ENCODE results near the gene FARP1.

FARP1 gene

GRCh38 chr13:98344392-98344791 lies 201.5 kb downstream of the FARP1 start:
- H3K36me3 ChIP-seq (ENCODE audit: control insufficient read depth, insufficient read depth, low read length), result no peaks in the 10 kb centered on the region
- no CpG with 5 or more reads among the region's 10 CpGs for WGBS (ENCODE audit: insufficient coverage, insufficient read length)
- no peak overlapping the region for H3K4me3 ChIP-seq (ENCODE audit: low read length)
- H3K27ac ChIP-seq (ENCODE audit: low read length), result no peak overlapping the region
- peaks cover 2% of the 10 kb centered on the region; the same call in 1 of the 2 replicates for H3K4me1 ChIP-seq (ENCODE audit: control insufficient read depth, insufficient read depth, low read length)
- DNase-seq (ENCODE audit: low read depth, low spot score), result no peak
- H3K27me3 ChIP-seq (ENCODE audit: control insufficient read depth, insufficient read depth, low read length), result no peaks in the 10 kb centered on the region
- H3K9me3 ChIP-seq (ENCODE audit: control insufficient read depth, insufficient read depth, low read length), result no peaks in the 10 kb centered on the region

- DNase-seq (ENCODE audit: low read depth, low spot score), result no peak
- H3K36me3 ChIP-seq (ENCODE audit: control insufficient read depth, insufficient read depth, low read length), result no peaks in the 10 kb centered on the region
Observed at GRCh38 chr13:98345107-98345935, 202.4 kb downstream of the FARP1 start.

GRCh38 chr13:98346904-98347636 lies 204.2 kb downstream of the FARP1 start:
- Histone ChIP-seq H3K4me1 (ENCODE audit: control insufficient read depth, insufficient read depth, low read length) (peaks cover 2% of the 10 kb centered on the region; the same call in 1 of the 2 replicates), H3K27ac (ENCODE audit: low read length) (no peak overlapping the region), H3K36me3 (ENCODE audit: control insufficient read depth, insufficient read depth, low read length) (no peaks in the 10 kb centered on the region), H3K27me3 (ENCODE audit: control insufficient read depth, insufficient read depth, low read length) (no peaks in the 10 kb centered on the region), H3K4me3 (ENCODE audit: low read length) (no peak overlapping the region), H3K9me3 (ENCODE audit: control insufficient read depth, insufficient read depth, low read length) (no peaks in the 10 kb centered on the region)
- no CpG with 5 or more reads among the region's 10 CpGs for WGBS (ENCODE audit: insufficient coverage, insufficient read length)
- no peak for DNase-seq (ENCODE audit: low read depth, low spot score)

More at GRCh38 chr13:98345107-98345935, 202.4 kb downstream of the FARP1 start:
- H3K9me3 ChIP-seq (ENCODE audit: control insufficient read depth, insufficient read depth, low read length), result no peaks in the 10 kb centered on the region
- WGBS (ENCODE audit: insufficient coverage, insufficient read length), result no CpG with 5 or more reads among the region's 12 CpGs
- H3K27ac ChIP-seq (ENCODE audit: low read length), result no peak overlapping the region
- no peaks in the 10 kb centered on the region for H3K27me3 ChIP-seq (ENCODE audit: control insufficient read depth, insufficient read depth, low read length)
- no peak overlapping the region for H3K4me3 ChIP-seq (ENCODE audit: low read length)
- H3K4me1 ChIP-seq (ENCODE audit: control insufficient read depth, insufficient read depth, low read length), result peaks cover 2% of the 10 kb centered on the region; the same call in 1 of the 2 replicates

- no peaks in the 10 kb centered on the region for H3K27me3 ChIP-seq (ENCODE audit: control insufficient read depth, insufficient read depth, low read length)
- H3K9me3 ChIP-seq (ENCODE audit: control insufficient read depth, insufficient read depth, low read length), result no peaks in the 10 kb centered on the region
- no peak for DNase-seq (ENCODE audit: low read depth, low spot score)
- H3K27ac ChIP-seq (ENCODE audit: low read length), result no peak overlapping the region
- peaks cover 2% of the 10 kb centered on the region; the same call in 1 of the 2 replicates for H3K4me1 ChIP-seq (ENCODE audit: control insufficient read depth, insufficient read depth, low read length)
- H3K4me3 ChIP-seq (ENCODE audit: low read length), result no peak overlapping the region
- WGBS (ENCODE audit: insufficient coverage, insufficient read length), result no CpG with 5 or more reads among the region's 1 CpG
- no peaks in the 10 kb centered on the region for H3K36me3 ChIP-seq (ENCODE audit: control insufficient read depth, insufficient read depth, low read length)
Observed at GRCh38 chr13:98347756-98348155, 204.9 kb downstream of the FARP1 start.

GRCh38 chr13:98348466-98349200 lies 205.7 kb downstream of the FARP1 start:
- Histone ChIP-seq H3K4me1 (ENCODE audit: control insufficient read depth, insufficient read depth, low read length) (no peaks in the 10 kb centered on the region; the same call in 1 of the 2 replicates), H3K4me3 (ENCODE audit: low read length) (no peak overlapping the region), H3K27me3 (ENCODE audit: control insufficient read depth, insufficient read depth, low read length) (no peaks in the 10 kb centered on the region), H3K36me3 (ENCODE audit: control insufficient read depth, insufficient read depth, low read length) (no peaks in the 10 kb centered on the region), H3K9me3 (ENCODE audit: control insufficient read depth, insufficient read depth, low read length) (no peaks in the 10 kb centered on the region), H3K27ac (ENCODE audit: low read length) (no peak overlapping the region)
- no CpG with 5 or more reads among the region's 16 CpGs for WGBS (ENCODE audit: insufficient coverage, insufficient read length)
- no peak for DNase-seq (ENCODE audit: low read depth, low spot score)

GRCh38 chr13:98349731-98350305 lies 206.9 kb downstream of the FARP1 start:
- DNase-seq (ENCODE audit: low read depth, low spot score), result no peak
- H3K9me3 ChIP-seq (ENCODE audit: control insufficient read depth, insufficient read depth, low read length), result no peaks in the 10 kb centered on the region
- no peaks in the 10 kb centered on the region for H3K36me3 ChIP-seq (ENCODE audit: control insufficient read depth, insufficient read depth, low read length)
- H3K27ac ChIP-seq (ENCODE audit: low read length), result no peak overlapping the region
- no peaks in the 10 kb centered on the region for H3K27me3 ChIP-seq (ENCODE audit: control insufficient read depth, insufficient read depth, low read length)
- H3K4me1 ChIP-seq (ENCODE audit: control insufficient read depth, insufficient read depth, low read length), result no peaks in the 10 kb centered on the region
- H3K4me3 ChIP-seq (ENCODE audit: low read length), result no peak overlapping the region
- no CpG with 5 or more reads among the region's 11 CpGs for WGBS (ENCODE audit: insufficient coverage, insufficient read length)

- no peak overlapping the region for H3K27ac ChIP-seq (ENCODE audit: low read length)
- H3K27me3 ChIP-seq (ENCODE audit: control insufficient read depth, insufficient read depth, low read length), result no peaks in the 10 kb centered on the region; the same call in 1 of the 2 replicates
- no peaks in the 10 kb centered on the region for H3K9me3 ChIP-seq (ENCODE audit: control insufficient read depth, insufficient read depth, low read length)
- no CpG with 5 or more reads among the region's 9 CpGs for WGBS (ENCODE audit: insufficient coverage, insufficient read length)
- H3K36me3 ChIP-seq (ENCODE audit: control insufficient read depth, insufficient read depth, low read length), result no peaks in the 10 kb centered on the region
- H3K4me3 ChIP-seq (ENCODE audit: low read length), result no peak overlapping the region
- DNase-seq (ENCODE audit: low read depth, low spot score), result no peak
- H3K4me1 ChIP-seq (ENCODE audit: control insufficient read depth, insufficient read depth, low read length), result no peaks in the 10 kb centered on the region
Observed at GRCh38 chr13:98350746-98351330, 207.9 kb downstream of the FARP1 start.

- no peak overlapping the region for H3K27ac ChIP-seq (ENCODE audit: low read length)
- no peaks in the 10 kb centered on the region; the same call in 1 of the 2 replicates for H3K27me3 ChIP-seq (ENCODE audit: control insufficient read depth, insufficient read depth, low read length)
- H3K4me3 ChIP-seq (ENCODE audit: low read length), result no peak overlapping the region
- DNase-seq (ENCODE audit: low read depth, low spot score), result no peak
- no CpG with 5 or more reads among the region's 8 CpGs for WGBS (ENCODE audit: insufficient coverage, insufficient read length)
- no peaks in the 10 kb centered on the region for H3K4me1 ChIP-seq (ENCODE audit: control insufficient read depth, insufficient read depth, low read length)
- H3K9me3 ChIP-seq (ENCODE audit: control insufficient read depth, insufficient read depth, low read length), result no peaks in the 10 kb centered on the region
- no peaks in the 10 kb centered on the region for H3K36me3 ChIP-seq (ENCODE audit: control insufficient read depth, insufficient read depth, low read length)
Observed at GRCh38 chr13:98351636-98352035, 208.7 kb downstream of the FARP1 start.

GRCh38 chr13:98352226-98352625 lies 209.3 kb downstream of the FARP1 start:
- Histone ChIP-seq H3K4me1 (ENCODE audit: control insufficient read depth, insufficient read depth, low read length) (no peaks in the 10 kb centered on the region), H3K9me3 (ENCODE audit: control insufficient read depth, insufficient read depth, low read length) (no peaks in the 10 kb centered on the region), H3K36me3 (ENCODE audit: control insufficient read depth, insufficient read depth, low read length) (no peaks in the 10 kb centered on the region), H3K27me3 (ENCODE audit: control insufficient read depth, insufficient read depth, low read length) (no peaks in the 10 kb centered on the region; the same call in 1 of the 2 replicates), H3K4me3 (ENCODE audit: low read length) (no peak overlapping the region), H3K27ac (ENCODE audit: low read length) (no peak overlapping the region)
- WGBS (ENCODE audit: insufficient coverage, insufficient read length), result no CpG with 5 or more reads among the region's 4 CpGs
- DNase-seq (ENCODE audit: low read depth, low spot score), result no peak
